Renal cortical epithelial cell (primary cell): ENCODE measurements around the gene RAB3IL1. TPM values are rescaled to one million over a fixed set of nuclear protein-coding genes. Genes with fewer than 3 reads are reported as not detected.

Source experiments
- DNase-seq: peaks from one replicate; pipeline ENCODE4 v3.0.0-alpha.2; 2011; ENCODE audit warnings: low read depth
- total RNA-seq: library from RNA; depleted of rRNA; stranded (reverse); fragments of >200 nt; gene quantifications from 2 replicates; pipeline ENCODE4 v1.2.3, GENCODE V29; 2014

The RAB3IL1 gene
- total RNA-seq, 1 donor from 2014 or later = 0.75 TPM

- DNase-seq = no peak
These were observed 50.4 kb downstream of the RAB3IL1 start for GRCh38 chr11:61866958-61867343.

GRCh38 chr11:61866231-61866957, 51.0 kb downstream of the RAB3IL1 start:
- DNase-seq = no peak

GRCh38 chr11:61864814-61865775, 52.3 kb downstream of the RAB3IL1 start:
- DNase-seq = no peak

- DNase-seq = no peak
These were observed 53.8 kb downstream of the RAB3IL1 start for GRCh38 chr11:61863548-61864081.

GRCh38 chr11:61862714-61863547, 54.4 kb downstream of the RAB3IL1 start:
- peak; percentile 38 for DNase-seq

GRCh38 chr11:61861634-61862033, 55.7 kb downstream of the RAB3IL1 start:
- no peak for DNase-seq

DNA sequence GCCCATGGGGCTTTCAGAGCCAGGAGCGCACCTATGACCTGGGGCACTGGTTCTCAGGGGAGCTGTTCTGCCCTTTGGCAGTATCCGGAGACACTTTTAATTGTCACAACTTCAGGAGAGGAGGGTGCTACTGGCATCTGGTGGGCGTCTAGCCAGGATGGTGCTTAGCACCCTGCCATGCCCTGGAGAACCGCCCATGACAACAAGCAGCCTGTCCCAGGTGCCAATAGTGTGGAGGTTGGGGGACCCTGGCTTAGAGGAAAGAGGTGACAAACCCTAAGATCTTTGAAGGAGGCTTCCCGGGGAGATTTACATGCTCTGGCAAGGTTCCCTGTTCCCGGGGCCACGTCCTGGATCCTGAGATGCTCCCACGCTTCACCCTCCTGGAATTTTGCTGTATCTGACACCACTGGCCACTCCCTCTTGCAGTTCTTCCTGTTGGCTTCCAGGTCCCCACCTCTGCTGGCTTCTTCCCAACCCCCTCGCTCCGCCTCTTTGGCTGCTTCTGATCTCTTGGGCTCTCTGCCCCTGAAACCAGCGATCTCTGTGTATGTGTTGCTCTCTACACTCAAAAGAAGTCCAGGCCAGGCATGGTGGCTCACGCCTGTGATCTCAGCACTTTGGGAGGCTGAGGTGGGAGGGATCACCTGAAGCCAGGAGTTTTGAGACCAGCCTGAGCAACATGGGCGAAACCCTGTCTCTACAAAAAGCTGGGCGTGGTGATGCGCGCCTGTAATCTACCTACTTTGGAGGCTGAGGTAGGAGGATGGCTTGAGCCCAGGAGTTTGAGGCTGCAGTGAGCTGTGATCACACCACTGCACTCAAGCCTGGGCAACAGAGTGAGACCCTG, 57.1 kb downstream of the RAB3IL1 start:
- no peak for DNase-seq

DNA sequence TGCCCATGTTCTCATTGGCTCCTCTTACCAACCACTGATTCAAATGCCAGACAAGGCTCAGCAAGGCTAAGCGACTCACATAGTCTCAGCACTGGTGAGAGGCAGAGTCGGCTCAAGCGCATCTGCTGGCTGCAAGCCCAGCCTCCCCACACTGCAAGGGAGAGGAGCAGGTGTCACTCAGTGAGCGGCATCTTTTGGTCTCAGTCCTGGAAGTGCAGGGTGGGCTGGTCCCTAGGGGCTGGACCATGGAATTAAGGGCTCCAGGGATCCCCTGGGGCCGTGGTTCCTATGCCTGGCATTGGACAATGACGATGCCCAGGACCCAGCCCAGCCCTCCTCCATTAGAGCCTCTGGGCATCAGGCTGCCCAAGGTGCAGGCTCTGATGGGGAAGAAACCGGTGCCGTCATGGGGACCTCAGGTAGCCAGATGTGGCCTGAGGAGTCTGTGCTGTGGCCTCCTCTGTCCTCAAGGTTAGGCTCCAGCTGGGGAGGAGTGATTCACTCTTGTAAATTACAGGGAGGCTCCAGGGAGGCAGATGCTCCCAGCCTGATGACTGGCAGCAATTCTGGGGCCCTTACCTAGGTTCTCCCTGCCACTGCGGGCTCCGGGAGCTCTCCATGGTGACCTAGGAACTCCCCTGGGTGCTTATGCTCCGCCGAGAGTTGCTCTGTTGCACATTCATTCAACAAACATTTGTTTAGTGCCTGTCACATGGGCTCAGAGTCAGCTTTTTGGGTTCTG, 61.3 kb downstream of the RAB3IL1 start:
- no peak for DNase-seq

DNA sequence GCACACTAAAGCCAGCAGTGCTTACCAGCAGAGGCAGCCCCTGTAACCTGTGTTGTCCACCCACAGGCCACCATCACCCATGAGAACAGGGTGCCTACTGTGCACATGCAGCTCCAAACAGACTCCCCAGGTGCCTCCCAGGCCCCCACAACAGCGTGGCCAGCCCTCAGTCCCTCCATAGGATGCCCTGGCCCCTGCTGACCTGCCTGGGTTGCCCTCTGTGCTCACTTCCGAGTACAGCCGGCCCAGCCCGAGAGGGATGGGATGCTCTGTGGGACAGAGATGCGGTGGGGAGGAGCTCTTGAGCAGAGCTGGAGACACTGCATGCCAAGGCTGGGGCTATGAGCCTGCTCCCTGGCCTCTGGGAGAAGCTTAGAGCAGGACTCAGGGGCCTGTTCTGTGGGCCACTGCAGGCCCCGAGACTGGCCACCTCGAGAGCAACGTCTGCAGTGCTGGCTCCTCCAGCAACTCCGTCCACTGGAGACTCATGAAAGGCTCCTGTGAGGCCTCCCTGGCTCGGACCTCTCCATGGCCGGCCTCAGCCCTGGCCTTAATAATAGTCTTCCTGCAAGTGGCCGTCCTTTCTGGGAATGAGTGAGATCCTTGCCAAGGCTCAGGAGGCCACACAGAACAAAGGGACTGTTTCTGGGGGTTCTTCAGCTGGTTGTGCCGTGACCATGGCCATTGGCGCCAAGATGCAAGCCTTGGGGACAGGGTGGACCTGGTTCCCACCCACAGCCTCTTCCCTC, 62.2 kb downstream of the RAB3IL1 start:
- no peak for DNase-seq

- DNase-seq = no peak
These were observed 63.0 kb downstream of the RAB3IL1 start for GRCh38 chr11:61854206-61854895.

DNA sequence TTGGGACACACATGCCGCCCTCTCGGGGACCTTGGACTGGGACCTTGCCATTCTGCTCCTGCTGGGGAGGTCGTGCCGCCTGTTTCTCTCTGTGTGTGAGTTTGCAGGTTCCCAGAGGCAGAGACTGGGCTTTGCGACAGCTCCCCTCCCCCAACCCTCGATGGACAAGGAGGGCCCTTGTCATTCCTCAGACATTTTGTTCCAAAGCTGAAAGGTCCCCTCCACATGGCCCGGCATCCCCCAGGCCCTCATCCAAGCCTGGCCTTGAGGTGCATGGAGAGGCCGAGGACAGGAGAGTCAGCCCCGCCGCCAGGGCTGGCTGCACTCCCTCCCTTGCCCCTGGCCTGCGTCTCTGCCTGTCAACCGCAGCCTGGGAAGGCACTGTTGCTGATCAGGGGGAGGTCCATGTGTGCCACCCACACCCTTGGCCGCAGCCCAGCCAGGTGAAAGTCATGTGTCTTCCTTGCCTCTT, 63.6 kb downstream of the RAB3IL1 start:
- no peak for DNase-seq

DNA sequence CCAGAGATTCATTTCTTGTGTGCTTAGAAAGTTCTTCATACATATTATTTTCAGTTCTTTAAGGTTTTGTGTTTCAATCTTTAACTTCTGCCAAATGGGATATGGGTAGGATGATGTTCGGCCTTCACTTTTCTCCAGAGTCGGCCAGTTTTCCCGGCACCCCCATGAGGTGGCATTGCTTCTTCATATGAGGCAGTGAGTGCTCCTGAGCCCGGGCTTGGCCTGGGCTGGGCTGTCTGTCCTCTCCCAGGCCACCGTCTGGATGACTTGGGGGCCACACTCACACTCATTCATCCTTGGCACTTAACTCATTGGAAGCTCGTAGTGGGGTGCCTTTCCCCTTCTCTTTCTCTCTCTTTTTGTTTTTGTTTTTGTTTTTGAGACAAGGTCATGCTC, 65.5 kb downstream of the RAB3IL1 start:
- no peak for DNase-seq

DNA sequence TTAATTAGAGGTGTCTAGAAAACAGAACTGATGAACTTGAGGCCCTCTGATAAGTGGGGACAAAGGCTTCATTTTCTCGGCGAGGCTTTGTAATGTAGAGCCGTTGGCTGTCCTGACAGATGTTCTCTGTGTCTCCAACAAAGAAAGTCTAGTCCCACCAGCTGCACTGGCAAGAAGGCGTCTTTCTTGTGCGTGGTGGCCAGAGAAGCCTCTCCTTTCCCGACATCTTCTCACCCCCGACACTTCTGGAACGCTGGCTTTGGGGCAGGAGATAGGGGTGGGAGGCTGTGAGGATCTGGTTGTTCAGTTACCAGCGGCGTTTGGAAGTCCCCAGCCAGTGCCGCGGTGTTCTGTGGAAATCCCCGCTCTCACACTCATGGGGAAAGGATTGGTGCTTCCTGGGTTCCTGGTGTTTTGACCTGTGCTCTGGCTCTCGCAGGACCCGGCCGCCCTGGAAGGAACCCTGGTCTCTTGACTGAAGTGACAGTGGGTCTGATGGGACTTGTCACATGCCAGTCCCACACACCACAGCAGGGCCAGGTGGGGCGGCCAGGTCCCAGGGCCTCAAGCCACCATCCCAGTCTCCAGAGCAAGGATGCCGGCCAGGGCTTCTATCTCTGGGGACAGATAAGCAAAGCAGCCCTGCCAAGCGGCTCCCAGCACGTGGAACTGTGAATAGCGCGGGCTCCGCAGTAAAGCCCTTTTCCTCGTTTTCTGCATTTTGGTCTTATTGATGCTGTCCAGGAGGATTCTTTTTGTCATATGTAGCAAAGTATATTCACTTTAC, 66.1 kb downstream of the RAB3IL1 start:
- DNase-seq = no peak

GRCh38 chr11:61850687-61851086, 66.7 kb downstream of the RAB3IL1 start:
- no peak for DNase-seq

DNA sequence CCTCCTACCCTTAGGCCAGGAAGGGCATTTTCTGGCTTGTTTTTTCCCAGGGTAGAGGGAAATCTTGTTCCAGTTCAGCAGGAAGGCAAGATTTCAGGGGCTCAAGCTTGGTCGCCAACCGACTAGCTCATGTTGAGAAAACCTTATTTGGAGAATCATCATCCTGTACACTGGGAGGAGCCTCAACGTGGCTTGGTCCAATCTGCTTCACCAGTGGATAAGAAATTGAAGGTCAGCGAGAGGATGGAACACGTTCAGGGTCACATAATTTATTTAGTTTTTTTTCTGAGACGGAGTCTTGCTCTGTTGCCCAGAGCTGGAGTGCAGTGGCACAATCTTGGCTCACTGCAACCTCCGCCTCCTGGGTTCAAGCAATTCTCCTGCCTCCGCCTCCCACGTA, 68.7 kb downstream of the RAB3IL1 start:
- no peak for DNase-seq

DNA sequence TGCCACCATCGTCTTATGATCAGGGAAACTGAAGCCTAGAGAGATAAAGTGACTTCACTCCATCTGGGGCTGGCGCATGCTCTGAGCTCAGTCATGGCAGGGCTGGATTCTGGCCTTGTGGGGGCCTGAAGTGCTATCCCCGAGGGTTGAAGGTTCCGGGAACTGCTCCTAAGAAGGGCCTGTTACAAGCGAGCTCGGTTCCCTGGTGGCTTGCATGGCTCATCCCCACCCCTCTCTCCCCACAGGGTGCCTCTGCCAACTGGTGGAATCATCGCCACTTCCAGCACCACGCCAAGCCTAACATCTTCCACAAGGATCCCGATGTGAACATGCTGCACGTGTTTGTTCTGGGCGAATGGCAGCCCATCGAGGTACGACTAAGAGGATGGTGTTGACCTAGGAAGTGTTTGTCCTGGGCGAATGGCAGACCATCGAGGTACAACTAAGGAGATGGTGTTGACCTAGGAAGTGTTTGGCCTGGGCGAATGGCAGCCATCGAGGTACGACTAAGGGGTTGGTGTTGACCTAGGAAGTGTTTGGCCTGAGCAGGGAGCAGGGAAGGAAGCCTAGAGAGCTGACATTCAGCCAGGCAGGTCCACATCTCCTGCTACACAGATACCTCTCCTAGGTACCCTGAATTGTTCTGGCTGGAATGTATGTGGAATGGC, 69.3 kb downstream of the RAB3IL1 start:
- DNase-seq = no peak
